Stimulated activated naive CD4-positive, alpha-beta T cell treated with Interleukin-2 at 50 U/mL for 16 hours (primary cell): Measurements from ENCODE around the gene TRAPPC10.

Experiments
- DNase-seq: peaks from one replicate; lab custom pipeline; 2025; lab: John Stamatoyannopoulos, UW

The TRAPPC10 gene

GRCh38 chr21:44065428-44065827 lies 53.3 kb downstream of the TRAPPC10 start:
- DNase-seq, result peak; percentile 68

- DNase-seq, result no peak
Observed at GRCh38 chr21:44066116-44066515, 54.0 kb downstream of the TRAPPC10 start.

DNA sequence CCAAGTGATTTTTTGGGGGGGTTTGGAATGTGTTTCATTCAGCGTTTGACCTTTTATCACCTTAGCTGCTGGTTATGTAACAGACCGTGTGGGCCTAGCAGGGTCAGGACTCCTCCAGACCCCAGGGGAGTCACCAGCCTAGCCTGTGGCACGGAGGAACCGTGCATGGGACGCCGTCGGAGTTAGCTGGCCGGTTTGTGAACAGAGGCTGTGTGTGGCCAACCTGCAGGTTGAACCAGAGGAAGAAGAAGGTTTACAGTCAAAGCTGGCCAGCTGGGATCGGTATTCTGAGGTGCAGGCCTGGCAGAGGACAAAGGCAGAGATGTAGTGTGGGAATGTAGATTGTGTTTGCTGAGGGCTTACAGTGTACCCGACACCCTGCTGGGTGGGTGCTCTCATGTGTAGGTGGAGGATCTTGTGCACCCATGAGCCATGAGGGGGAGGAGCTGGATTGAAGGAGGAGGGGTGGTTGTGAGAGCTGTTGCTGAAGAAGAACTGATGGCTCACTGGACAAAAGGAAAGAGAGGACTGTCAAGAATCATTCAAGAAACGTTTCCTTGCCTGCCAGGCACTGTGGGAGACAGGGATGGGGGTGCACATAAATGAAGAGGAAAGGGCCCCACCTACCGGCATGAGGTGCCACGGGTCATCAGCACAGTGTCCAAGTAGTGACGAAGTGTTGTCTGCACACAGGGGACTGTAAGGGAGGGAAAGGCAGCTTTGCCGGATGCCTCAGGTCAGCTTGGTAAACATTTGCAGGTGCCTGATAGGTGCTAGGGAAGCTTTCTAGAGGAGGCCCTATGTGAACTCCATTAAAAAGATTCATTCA lies 55.1 kb downstream of the TRAPPC10 start:
- DNase-seq, result no peak

- DNase-seq, result no peak
Observed at GRCh38 chr21:44070391-44070790, 58.3 kb downstream of the TRAPPC10 start.

- DNase-seq, result no peak
Observed at GRCh38 chr21:44071359-44072104, 59.4 kb downstream of the TRAPPC10 start.

GRCh38 chr21:44072111-44072510 lies 60.0 kb downstream of the TRAPPC10 start:
- no peak for DNase-seq

DNA sequence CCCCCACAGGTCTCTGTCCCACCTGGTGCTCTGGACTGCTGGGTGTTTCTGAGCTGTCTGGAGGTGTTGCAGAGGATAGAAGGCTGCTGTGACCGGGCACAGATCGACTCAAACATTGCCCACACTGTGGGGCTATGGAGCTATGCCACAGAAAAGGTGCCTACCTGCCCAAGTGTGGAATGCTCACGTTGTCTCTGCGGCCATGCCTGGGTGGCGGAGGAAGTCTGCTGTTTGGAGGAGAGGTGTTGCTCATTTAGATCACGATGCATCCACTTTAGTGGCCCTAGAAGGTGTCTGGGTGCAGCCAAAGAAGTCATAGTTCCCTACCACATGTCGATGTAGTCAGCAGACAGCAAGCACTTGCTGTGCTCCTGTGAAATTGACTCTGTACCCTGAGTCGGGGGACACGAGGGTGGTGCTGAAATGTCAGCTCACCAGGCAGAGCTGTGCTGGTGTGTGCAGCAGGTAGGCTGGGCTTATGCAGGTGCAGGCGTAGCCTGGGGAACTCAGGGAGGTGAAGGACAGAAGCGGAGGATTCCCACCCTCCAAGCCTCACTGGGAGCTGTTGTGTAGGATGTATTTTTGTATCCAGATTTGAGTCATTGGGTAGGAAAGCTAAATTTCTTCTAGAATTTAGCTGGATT lies 62.3 kb downstream of the TRAPPC10 start:
- DNase-seq, result no peak

DNA sequence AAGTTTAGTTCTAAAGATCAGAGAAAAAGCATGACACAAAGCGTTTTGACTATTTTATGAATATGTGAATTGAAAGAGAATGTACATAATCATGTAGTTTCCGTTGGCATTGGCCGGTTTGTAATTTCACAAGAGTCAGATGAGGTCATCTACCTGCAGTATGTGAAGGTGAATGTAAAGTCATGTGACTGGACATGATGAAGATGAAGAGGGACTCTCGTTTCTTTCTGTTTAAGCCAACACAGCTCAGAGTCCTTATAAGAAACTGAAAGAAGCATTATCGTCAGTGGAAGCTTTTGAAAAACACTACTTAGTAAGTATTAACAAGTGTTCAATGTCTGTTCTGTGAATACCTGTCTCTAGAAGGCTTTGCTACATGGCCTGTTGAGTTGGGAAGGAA lies 64.2 kb downstream of the TRAPPC10 start:
- no peak for DNase-seq

GRCh38 chr21:44078411-44078981 lies 66.4 kb downstream of the TRAPPC10 start:
- DNase-seq, result no peak

DNA sequence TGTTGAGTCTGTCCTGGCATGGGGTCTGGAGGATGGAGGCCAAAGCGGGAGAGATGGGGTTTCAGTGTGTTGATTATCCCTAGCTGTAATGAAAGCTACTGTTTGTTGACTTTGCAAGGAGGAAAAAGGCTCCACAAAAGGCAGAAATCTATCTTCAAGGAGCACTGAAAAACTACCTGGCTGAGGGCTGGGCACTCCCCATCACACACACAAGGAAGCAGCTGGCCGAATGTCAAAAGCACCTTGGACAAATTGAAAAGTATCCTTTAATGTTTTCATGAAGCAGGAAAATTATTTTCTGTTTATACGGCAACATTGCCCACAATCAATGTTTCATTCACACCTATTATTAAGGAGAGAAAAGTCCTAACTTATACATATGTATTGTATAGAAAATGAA lies 67.3 kb downstream of the TRAPPC10 start:
- no peak for DNase-seq

GRCh38 chr21:44079846-44080245 lies 67.7 kb downstream of the TRAPPC10 start:
- no peak for DNase-seq

GRCh38 chr21:44082648-44083440 lies 70.7 kb downstream of the TRAPPC10 start:
- no peak for DNase-seq

GRCh38 chr21:44083631-44084291 lies 71.7 kb downstream of the TRAPPC10 start:
- DNase-seq, result peak; percentile 54

DNA sequence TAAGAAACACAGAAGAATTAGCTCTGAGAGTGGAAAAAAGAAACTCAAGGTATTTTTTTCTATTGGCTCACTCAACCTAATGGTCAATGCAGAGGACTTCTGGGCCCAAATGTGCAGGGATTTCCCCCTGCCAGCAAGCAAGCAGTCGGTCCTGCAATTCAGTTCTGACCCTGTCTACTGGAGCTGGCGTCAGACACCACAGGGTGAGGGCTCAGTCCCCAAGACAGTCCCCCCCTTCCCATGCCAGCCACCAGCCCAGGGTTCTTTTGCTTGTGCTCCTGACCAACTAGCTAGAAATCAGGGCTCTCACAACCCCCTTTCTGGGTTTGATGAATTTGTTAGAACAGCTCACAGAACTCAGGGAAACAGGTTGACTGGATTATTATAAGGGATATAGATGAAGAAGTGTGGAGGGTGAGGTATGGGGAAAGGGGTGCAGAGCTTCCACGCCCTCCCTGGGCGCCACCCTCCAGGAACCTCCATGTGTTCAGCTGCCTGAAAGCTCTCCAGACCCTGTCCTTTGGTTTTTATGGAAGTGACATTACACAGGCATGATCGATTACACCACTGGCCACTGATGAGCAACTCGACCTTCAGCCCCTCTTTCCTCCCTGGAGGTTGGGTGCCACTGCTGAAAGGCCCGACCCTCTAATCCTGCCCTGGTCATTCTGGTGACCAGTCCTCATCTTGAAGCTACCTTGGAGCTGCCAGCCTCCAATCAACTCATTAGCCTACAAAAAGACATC lies 72.6 kb downstream of the TRAPPC10 start:
- no peak for DNase-seq

DNA sequence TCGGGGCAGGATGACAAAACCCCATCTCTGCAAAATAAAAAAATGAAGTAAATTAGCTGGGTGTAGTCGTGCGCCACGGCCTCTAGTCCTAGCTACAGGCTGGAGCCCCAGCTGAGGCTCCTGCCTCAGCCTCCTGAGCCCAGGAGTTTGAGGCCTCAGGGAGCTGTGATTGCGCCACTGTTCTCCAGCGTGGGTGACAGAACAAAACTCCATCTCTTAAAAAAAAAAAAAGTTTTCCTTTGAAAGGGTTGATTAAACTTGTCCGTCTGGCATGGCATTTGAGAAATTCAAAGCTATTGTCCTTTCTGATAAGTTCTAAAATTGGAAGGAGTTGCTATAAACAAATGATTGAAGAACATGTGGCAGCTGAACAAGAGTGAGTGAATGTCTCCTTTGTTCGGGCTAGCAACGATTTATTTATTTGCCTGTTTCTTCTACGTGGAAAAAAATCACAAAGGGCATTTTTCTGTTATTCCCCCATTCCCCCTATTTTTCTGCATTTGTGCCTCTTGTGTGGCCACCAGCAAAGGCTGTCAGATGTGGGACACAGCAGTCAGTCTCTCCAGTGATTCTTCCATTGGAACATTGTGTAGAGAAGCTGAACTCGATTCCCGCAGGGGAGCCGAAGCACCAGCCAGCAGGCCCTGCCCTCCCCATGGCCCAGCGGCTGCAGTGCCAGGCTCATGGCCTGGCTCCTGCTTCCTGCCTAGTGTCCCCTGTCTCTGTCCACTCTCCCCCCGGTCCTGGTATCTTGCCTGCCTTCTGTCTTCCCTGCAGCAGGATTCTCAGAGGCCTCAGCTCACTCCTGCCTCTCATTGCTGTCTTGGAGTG lies 73.6 kb downstream of the TRAPPC10 start:
- DNase-seq, result no peak

- DNase-seq, result no peak
Observed at GRCh38 chr21:44086636-44087425, 74.7 kb downstream of the TRAPPC10 start.

DNA sequence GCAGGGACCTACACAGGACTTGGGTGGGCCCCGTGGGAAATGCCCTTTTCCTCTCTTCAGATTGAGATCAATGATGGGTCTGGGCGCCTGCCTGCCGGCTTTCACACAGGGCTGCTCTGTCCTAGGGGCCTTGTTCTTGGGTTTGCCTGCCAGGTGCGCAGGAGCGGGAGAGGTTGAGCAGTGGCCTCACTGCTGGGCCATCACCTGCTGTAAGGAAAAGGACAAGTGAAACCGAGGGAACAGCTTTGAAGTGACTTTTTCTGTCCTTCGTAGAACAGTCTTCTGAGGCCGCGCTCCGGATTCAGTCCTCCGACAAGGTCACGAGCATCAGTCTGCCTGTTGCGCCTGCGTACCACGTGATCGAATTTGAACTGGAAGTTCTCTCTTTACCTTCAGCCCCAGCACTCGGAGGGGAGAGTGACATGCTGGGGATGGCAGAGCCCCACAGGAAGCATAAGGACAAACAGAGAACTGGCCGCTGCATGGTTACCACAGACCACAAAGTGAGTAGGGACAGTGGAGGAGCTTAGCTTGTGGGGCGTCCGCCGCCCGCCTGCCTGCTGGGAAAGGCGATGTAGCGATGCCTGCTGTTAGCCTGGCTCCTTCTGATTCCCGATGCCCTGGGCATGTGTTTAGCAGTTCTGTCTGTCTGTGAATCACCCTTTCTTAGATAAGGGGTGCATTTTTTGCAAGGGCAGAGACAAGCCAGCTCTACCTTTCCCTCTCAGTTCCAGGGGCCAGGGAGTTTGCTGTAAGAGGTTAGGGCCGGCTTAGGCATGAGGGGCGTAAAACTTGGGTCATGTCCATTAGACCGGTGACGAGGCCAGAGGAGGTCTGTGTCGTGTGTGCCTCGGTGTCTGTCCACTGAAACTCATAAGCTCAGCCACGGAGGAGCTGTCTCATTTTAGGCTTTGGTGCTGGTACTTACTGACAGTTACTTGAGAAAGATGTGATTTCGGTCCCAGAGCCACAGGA lies 75.6 kb downstream of the TRAPPC10 start:
- DNase-seq, result no peak

DNA sequence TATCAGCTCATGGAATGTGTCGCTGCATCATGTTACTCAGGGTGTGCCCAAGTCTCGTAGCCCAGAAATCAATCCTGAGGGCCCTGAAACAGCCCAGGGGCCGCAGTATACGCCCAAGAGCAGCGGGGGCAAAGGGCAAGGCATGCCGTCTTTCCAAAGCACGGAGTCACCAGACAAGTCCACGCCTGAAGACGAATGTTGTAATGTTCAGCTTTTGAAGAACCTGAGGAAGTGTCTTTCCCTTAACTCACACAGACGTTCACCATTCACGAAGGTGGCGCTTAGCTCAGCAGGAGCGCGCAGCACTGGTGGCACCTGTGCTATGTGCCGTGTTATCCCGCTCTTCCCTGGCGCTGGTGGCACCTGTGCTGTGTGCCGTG lies 76.3 kb downstream of the TRAPPC10 start:
- no peak for DNase-seq
